D721Med (cell line): ENCODE results near the gene TENM4.

Experiments used
- DNase-seq: peaks from one replicate; pipeline ENCODE4 v3.0.0; 2011; ENCODE audit warnings: low spot score; ENCODE audit not compliant: insufficient read length
- FAIRE-seq: peaks from 2 replicates; lab custom pipeline; 2011; peaks lifted over from hg19 to GRCh38; lab: Jason Lieb, UNC
- CTCF ChIP-seq: IDR thresholded peaks from 2 replicates; pipeline ENCODE4 v1.5.1; 2012; ENCODE audit warnings: mild to moderate bottlenecking, control low read depth; ENCODE audit not compliant: insufficient read depth; ENCODE audit errors: missing control alignments

TENM4 gene

DNA sequence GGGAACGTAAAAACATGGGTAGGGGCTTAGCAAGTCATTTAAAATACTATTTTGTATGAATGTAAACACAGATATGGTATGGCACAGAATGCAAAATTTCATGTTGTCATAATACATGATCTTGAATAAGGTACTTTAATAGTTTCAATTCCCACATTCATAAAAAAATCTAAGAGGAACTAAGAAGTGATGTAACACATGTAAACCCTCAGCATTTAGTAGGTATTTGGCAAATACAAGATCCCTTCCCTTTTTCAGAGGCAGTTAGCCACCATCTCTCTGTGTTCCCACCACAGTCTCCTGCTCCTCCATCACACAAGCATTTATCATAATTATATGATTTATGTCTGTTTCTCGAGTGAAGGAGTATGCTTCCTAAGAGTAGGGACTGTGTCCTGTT is 251.8 kb downstream of the TENM4 start:
- FAIRE-seq (no peak), DNase-seq (no peak)
- no peak for TF ChIP-seq CTCF

DNA sequence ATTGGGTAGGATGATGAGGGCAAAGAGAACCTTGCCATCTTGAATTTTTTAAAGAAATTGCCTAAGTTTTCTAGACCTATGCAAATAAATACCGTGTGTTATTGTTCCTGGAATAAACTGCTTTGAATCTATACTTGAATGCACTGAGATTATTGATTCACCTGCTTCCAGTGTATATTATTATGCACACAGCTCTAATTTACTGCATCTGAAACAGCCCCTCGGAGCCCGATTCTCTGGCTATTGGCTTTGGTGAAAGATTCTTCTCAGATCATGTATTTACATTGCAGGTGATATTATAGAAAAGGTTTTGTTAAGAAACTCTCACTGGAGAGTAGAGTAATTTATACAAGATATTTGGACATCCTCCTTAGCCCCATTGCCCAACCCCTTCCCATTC is 254.2 kb downstream of the TENM4 start:
- DNase-seq (no peak), FAIRE-seq (no peak)
- TF ChIP-seq CTCF: no peak

DNA sequence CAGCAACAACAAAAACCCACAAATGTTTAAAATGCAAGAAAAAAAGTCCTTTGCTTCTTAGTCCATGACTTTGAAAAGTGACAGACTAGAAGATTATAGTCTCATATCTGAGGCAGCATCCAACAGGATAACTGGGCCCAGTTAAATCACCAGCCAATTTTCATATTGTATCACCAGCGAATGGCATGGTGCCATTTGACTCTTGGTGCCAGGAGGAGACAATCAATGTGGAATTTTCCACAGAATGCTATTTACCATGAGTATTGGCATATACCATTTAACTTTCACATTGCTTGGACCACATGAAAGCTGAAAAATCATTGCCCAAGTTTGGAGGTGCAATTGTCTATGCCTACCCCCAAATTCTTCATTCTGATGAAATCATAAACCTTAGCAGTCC is 255.5 kb downstream of the TENM4 start:
- no peak for TF ChIP-seq CTCF
- DNase-seq (no peak), FAIRE-seq (no peak)

DNA sequence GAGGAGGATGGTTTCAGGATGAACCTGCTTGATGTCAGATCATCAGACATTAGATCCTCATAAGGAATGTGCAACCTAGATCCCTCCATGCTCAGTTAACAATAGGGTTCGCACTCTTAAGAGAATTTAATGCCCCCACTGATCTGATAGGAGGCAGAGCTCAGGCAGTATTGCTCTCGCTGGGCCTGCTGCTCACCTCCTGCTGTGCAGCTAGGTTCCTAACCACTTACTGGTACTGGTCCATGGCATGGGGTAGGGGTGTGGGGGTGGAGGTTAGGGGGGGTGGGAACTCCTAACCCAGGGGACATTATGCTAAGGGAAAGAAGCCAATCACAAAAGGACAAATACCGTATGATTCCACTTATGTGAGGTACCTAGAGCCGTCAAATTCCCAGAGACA is 256.5 kb downstream of the TENM4 start:
- DNase-seq (no peak), FAIRE-seq (no peak)
- no peak for TF ChIP-seq CTCF

- no peak for FAIRE-seq
Measured at GRCh38 chr11:79182794-79183193, 258.0 kb downstream of the TENM4 start.

GRCh38 chr11:79179087-79179486 is 261.7 kb downstream of the TENM4 start:
- no peak for FAIRE-seq
- no peak for DNase-seq
- no peak for TF ChIP-seq CTCF

More at GRCh38 chr11:79182794-79183193, 258.0 kb downstream of the TENM4 start:
- no peak for TF ChIP-seq CTCF
- no peak for DNase-seq

DNA sequence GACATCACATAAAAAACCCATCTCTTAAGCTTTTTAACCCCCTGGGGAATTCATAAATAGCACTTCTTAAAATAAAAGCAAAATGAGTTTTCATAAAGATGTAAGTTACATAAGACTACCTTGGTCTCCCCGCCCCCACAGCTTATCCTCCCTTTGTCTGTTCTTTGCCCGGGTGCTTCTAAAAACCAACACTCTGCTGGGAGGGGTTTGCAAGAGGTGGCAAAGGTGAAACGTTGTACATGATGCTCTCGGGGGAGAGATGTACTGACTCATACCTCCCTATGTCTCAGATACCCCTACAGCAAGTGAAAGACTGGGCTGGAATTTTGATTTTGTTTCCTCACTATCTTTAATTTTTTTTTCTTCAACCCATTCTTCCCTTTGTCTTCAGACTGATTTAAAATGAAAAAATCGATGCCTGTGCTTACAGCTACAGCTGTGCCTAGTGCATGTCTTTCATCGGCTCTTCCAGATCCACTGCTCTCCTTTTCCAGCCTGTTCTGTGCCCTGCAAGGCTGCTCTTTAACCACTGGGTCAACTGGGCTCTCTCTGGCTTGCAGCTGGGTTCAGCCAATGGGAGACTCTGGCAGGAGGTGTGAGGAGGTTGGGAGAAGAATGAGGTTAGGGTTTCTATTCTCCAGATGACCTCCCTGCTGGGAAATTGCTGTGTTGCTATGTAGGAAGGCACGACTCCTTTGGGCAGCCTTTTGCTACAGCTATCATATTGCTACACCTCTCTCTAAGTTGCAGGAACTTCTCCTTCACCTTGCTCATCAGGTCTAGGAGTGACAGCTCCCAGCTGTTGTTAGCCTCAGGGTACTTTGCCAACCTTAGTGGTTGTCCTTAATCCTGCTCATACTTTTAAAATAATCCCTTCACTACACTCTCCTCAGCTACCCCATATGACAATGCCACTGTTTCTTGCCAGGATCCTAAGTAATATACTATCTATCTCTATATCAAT is 266.5 kb downstream of the TENM4 start:
- FAIRE-seq (no peak), DNase-seq (no peak)
- no peak for TF ChIP-seq CTCF
